Heart left ventricle (tissue), 13 donors: ENCODE results near the gene USP1.

Source experiments
- CTCF ChIP-seq, 12 donors: fragments of 200-600 bp; sonication (generic) in 4 of 12; IDR thresholded peaks; one replicate each; pipeline versions ENCODE4 v1.5.0 to v1.8.0; 2018 to 2022; ENCODE audit warnings: antibody characterized with exemption in 12 of 12, mild to moderate bottlenecking in 5 of 12
- POLR2A ChIP-seq, 2 donors: fragments of 450-650 bp; IDR thresholded peaks; one replicate each; pipeline ENCODE4 v1.6.1; 2017; ENCODE audit warnings: antibody characterized with exemption in 2 of 2, mild to moderate bottlenecking in 2 of 2, moderate library complexity in 2 of 2
- donor health status: ischemic (EF 13 %, LVEDD 7.1; RV severe dilation, severe dysfunction).
- donor health status: DM: no; HTN: yes; CAD: no.
- donor health status: DM: no; HTN: no; CAD: no.
- donor health status: ischemic (EF 25% LVEDD 6.9; RV normal size, moderate dysfunction).
- donor health status: ischemic (EF 25% LVEDD 5.7; RV mildly dilated, moderate dysfunction).
- donor health status: ischemic (EF 35%, LVEDD 5.7; RV mildly dilated, moderate dysfunction).
- donor health status: nonischemic (EF 11% LVEDD 7.7; RV severe dilation, severe dysfunction).
- donor health status: DM: yes; HTN: yes; CAD: no.
- donor health status: PGD.
- donor health status: ischemic (EF 29% LVEDD 5.4; RV normal size, mild dysfunction).
- donor health status: nonischemic (EF 23%, LVEDD 6.1; RV moderate dilation, normal function).

GRCh38 chr1:62426237-62426636, 10.6 kb upstream of the USP1 start:
- TF ChIP-seq POLR2A (IDR thresholded peaks at IDR 0.05) (no peak), CTCF (IDR thresholded peaks at IDR 0.05) (no peak)
